Heart left ventricle (tissue), 13 donors: ENCODE measurements around the gene ATXN7L1.

Experiments used
- POLR2A ChIP-seq, 2 donors: fragments of 450-650 bp; IDR thresholded peaks; one replicate each; pipeline ENCODE4 v1.6.1; 2017; ENCODE audit warnings: antibody characterized with exemption in 2 of 2, mild to moderate bottlenecking in 2 of 2, moderate library complexity in 2 of 2
- TF ChIP-seq, protein P1 (sequence below), 12 donors: fragments of 200-600 bp; sonication (generic) in 4 of 12; IDR thresholded peaks; one replicate each; pipeline versions ENCODE4 v1.5.0 to v1.8.0; 2018 to 2022; ENCODE audit warnings: antibody characterized with exemption in 12 of 12, mild to moderate bottlenecking in 5 of 12
- donor health status: ischemic (EF 13 %, LVEDD 7.1; RV severe dilation, severe dysfunction).
- donor health status: DM: no; HTN: yes; CAD: no.
- donor health status: DM: no; HTN: no; CAD: no.
- donor health status: ischemic (EF 25% LVEDD 6.9; RV normal size, moderate dysfunction).
- donor health status: ischemic (EF 25% LVEDD 5.7; RV mildly dilated, moderate dysfunction).
- donor health status: ischemic (EF 35%, LVEDD 5.7; RV mildly dilated, moderate dysfunction).
- donor health status: nonischemic (EF 11% LVEDD 7.7; RV severe dilation, severe dysfunction).
- donor health status: DM: yes; HTN: yes; CAD: no.
- donor health status: PGD.
- donor health status: ischemic (EF 29% LVEDD 5.4; RV normal size, mild dysfunction).
- donor health status: nonischemic (EF 23%, LVEDD 6.1; RV moderate dilation, normal function).

DNA sequence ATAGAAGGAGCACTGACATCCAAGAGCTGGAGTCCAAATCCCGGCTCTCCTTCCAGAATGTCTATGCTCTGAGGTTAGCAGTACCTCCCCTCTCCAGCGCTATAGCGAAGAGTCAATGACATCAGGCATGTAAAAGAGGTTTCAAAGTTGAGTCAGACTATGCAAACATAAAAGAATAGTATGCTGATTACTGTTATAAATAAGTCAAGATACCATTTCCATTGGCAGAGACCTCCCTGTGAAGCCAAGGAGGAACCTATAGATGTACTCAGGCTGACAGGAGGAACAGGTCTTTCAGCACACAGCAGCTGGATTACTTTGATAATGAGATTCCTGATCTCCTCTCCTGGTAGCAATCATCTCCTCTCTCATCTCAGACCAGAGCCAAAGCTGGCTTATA lies 191.2 kb downstream of the ATXN7L1 start:
- TF ChIP-seq, protein P1, sequence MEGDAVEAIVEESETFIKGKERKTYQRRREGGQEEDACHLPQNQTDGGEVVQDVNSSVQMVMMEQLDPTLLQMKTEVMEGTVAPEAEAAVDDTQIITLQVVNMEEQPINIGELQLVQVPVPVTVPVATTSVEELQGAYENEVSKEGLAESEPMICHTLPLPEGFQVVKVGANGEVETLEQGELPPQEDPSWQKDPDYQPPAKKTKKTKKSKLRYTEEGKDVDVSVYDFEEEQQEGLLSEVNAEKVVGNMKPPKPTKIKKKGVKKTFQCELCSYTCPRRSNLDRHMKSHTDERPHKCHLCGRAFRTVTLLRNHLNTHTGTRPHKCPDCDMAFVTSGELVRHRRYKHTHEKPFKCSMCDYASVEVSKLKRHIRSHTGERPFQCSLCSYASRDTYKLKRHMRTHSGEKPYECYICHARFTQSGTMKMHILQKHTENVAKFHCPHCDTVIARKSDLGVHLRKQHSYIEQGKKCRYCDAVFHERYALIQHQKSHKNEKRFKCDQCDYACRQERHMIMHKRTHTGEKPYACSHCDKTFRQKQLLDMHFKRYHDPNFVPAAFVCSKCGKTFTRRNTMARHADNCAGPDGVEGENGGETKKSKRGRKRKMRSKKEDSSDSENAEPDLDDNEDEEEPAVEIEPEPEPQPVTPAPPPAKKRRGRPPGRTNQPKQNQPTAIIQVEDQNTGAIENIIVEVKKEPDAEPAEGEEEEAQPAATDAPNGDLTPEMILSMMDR (IDR thresholded peaks at IDR 0.05) = no peak
- TF ChIP-seq POLR2A (IDR thresholded peaks at IDR 0.05) = no peak
